GM10248 (cell line): Measurements from ENCODE around the gene AAGAB.

Experiments
- CTCF ChIA-PET: fragments of 300-600 bp; sonication (Branson Sonifier 250); formaldehyde crosslinking; extraction: SDS; loops from one replicate; lab custom pipeline; 2021; ENCODE audit warnings: antibody characterized with exemption; lab: Yijun Ruan, JAX
- POLR2A ChIA-PET: fragments of 350-650 bp; sonication (Branson Sonifier 250); formaldehyde crosslinking; extraction: SDS; loops from one replicate; lab custom pipeline; 2020; ENCODE audit warnings: antibody characterized with exemption; lab: Yijun Ruan, JAX
- DNase-seq: peaks from one replicate; pipeline ENCODE4 v3.0.0; 2012; ENCODE audit errors: extremely low spot score
- TF ChIP-seq, protein P1 (sequence below): IDR thresholded peaks from 2 replicates; pipeline ENCODE4 v1.5.1; 2012; ENCODE audit warnings: mild to moderate bottlenecking, low read depth; ENCODE audit errors: extremely low read depth, missing control alignments, control extremely low read depth

Gene AAGAB

DNA sequence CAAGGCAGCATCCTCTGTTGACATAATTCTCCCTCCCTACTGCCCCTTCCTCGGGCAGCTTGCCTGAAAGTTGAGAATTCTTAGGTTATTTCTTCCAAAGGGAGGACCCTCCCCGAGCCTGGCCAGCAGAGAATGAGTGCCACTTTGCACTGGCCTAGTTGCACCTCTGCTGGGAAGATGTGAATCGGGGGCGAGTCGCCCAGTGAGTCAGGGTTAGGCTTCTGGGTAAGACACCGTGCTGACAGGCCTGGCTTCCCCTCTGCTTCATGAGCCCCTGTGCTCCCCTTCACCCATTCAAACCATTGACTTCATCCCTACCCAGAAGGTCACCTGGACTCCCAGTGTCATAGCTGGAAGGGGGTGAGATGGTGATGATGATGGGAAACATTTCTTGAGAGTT is 82.3 kb downstream of the AAGAB start:
- TF ChIP-seq, protein P1, sequence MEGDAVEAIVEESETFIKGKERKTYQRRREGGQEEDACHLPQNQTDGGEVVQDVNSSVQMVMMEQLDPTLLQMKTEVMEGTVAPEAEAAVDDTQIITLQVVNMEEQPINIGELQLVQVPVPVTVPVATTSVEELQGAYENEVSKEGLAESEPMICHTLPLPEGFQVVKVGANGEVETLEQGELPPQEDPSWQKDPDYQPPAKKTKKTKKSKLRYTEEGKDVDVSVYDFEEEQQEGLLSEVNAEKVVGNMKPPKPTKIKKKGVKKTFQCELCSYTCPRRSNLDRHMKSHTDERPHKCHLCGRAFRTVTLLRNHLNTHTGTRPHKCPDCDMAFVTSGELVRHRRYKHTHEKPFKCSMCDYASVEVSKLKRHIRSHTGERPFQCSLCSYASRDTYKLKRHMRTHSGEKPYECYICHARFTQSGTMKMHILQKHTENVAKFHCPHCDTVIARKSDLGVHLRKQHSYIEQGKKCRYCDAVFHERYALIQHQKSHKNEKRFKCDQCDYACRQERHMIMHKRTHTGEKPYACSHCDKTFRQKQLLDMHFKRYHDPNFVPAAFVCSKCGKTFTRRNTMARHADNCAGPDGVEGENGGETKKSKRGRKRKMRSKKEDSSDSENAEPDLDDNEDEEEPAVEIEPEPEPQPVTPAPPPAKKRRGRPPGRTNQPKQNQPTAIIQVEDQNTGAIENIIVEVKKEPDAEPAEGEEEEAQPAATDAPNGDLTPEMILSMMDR = no peak
- ChIA-PET CTCF (no interaction called here), POLR2A (no interaction called here)
- no peak for DNase-seq

DNA sequence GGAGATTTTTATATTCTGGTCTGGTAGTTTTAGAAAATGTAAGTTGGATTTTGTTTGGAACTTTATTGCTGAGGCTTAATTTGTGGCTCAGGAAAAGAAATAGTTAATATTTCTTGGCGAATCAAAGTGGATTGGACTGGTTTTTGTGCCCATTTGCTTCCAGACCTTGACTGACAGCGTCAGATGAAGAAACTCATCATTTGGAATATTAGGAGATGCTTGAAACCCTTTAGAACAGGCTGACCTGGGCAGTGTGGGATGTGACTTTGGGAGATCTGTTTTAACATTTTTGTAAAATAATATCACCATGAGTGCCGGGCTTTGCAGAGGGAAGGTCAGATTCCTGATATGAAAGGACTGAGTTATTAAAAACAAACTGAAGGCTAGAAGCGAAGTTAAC is 83.0 kb downstream of the AAGAB start:
- ChIA-PET CTCF (no interaction called here), POLR2A (no interaction called here)
- TF ChIP-seq, protein P1 = no peak
- DNase-seq = no peak

DNA sequence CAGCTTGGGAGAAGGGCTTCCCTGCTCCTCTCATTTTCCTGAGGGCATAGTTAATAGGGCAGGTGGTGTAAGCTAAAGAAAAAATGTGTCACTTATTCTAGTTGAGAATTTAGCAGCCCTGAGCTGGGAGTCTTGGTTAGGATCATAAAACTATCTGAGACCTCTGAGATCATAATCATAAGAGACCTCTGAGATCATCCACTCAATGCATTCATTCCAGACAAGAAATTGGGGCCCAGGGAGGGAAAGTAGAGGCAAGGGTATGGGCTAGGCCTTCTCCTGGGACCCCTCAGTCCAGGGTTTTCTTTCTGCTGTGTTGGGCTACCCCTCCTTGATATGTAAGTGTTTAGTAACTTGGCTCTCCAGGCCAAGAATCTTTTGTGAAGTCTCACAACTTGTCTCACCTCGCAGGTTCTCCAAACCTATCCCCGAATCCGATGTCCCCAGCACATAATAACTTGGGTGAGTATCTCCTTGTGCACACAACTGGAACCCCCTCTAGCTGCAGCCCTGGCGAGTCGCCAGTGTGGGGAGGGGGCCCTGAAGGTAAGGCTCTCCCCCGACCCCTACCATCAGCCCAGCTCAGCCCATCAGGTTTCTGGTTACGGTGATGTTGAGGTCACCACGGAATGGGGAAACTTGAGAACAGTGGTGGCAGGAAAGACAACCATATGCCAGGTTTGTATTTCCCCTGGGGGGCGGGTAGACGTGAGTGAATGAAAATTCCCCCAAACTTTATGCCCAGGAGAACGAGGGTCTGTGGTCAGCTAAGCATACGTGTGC is 84.1 kb downstream of the AAGAB start:
- ChIA-PET POLR2A (no interaction called here), CTCF (no interaction called here)
- DNase-seq = no peak
- TF ChIP-seq, protein P1 = no peak

DNA sequence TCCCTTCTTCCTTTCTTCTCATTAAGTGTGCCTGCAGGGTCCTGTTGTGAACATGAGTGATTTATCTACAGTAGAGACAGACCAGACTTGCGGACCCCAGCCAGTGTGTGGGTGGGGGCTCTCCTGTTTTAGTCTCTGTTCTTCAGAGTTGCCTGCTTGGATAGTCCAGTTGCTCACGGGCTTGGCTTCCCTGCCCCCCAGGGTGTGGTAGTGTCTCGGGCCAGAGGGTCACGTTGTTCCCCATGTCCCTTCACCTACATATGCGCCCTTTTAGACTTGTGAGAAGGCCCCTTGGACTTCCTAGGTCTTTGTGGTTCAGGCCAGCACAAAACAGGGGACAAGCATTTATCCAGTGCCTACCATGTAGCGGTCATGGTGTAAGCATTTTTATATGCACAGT is 85.8 kb downstream of the AAGAB start:
- ChIA-PET POLR2A (no interaction called here), CTCF (interaction anchor here (2.0 kb wide), 1 partner anchor 11 kb away, joined by 4 read pairs; no protein-coding TSS in a partner anchor)
- TF ChIP-seq, protein P1 = no peak
- no peak for DNase-seq

DNA sequence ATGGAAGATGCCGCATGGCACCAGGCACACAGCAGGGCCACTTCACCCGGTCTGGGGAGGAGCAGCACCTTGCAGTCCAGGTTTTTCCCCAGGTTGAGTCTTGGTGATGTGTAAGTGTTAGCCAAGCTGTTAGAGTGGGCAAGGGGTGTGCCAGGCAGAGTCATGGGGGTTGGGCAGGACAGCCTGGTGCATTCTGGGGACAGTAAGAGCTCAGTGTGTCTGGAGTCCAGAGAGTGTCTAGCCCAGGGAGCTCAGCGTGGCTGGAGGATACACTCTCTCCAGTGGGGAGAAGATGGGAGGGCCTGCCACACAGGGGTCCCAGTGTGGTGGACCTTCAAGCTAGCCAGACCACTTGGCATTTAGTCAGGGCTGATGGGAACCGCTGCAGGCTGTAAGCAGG is 87.4 kb downstream of the AAGAB start:
- ChIA-PET CTCF (interaction anchor here (0.9 to 2.0 kb wide), 2 partner anchors 9 to 73 kb away, joined by 3 to 4 read pairs; no protein-coding TSS in a partner anchor), POLR2A (no interaction called here)
- TF ChIP-seq, protein P1 = no peak
- DNase-seq = no peak

DNA sequence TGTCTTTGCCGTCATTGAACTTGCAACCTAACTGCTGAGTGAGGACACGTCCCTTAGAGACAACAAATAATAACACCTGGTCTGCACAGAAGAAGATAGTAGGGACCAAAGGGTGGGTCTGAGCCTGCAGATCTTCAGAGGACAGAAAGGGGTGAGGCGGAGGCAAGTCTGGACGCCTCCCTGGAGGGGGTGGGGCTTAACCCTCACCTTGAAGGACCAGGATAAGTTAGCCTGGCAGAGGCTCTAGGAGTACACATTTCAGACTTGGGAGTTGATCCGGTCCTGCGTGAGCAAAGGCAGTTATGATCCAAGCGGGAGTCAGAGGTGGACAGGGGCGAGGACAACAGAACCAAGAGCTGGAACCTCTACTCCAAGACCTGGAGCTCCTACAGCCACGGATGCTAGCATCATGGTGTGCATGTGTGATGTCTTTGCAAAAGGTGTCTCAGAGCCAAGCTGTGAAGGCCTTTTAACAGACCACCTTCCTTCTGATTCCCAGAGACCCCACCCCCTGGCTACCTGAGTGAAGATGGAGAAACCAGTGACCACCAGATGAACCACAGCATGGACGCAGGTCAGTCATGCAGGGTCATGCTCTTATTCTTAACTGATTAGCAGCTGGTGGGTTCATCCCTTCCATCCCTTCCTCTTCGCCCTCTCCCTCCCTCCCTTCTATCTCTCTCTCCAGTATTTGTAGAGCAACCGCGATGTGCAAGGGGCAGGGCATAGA is 88.0 kb downstream of the AAGAB start:
- no peak for DNase-seq
- POLR2A ChIA-PET = no interaction called here
- TF ChIP-seq, protein P1 = no peak
- CTCF ChIA-PET = interaction anchor here (0.9 to 2.0 kb wide), 2 partner anchors 9 to 74 kb away, joined by 3 to 4 read pairs; no protein-coding TSS in a partner anchor
